Measurements from ENCODE around the gene PDE9A. TPM values are rescaled to one million over a fixed set of nuclear protein-coding genes. Genes with fewer than 3 reads are reported as not detected.

PDE9A gene
- total and polyA plus RNA-seq, 8 donors: 5.1 to 24.2 (median 21.9) TPM

GRCh38 chr21:42769820-42770716, 116.6 kb downstream of the PDE9A start:
- H3K36me3 ChIP-seq: peaks cover 0 to 17% of the 10 kb centered on the region in 2 donors
- TF ChIP-seq, protein P1, sequence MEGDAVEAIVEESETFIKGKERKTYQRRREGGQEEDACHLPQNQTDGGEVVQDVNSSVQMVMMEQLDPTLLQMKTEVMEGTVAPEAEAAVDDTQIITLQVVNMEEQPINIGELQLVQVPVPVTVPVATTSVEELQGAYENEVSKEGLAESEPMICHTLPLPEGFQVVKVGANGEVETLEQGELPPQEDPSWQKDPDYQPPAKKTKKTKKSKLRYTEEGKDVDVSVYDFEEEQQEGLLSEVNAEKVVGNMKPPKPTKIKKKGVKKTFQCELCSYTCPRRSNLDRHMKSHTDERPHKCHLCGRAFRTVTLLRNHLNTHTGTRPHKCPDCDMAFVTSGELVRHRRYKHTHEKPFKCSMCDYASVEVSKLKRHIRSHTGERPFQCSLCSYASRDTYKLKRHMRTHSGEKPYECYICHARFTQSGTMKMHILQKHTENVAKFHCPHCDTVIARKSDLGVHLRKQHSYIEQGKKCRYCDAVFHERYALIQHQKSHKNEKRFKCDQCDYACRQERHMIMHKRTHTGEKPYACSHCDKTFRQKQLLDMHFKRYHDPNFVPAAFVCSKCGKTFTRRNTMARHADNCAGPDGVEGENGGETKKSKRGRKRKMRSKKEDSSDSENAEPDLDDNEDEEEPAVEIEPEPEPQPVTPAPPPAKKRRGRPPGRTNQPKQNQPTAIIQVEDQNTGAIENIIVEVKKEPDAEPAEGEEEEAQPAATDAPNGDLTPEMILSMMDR (IDR thresholded peaks at IDR 0.05): no peak
- H3K4me3 ChIP-seq: no peak overlapping the region
- no peaks in the 10 kb centered on the region for H3K4me1 ChIP-seq
- H3K9me3 ChIP-seq: no peaks in the 10 kb centered on the region
- no peak for ATAC-seq
- no peaks in the 10 kb centered on the region for H3K27me3 ChIP-seq
- H3K27ac ChIP-seq: no peak overlapping the region
- intact Hi-C loops (cut with DNase I): no loop called here
- peak in 1 of 4 donors; percentile 57 for DNase-seq

DNA sequence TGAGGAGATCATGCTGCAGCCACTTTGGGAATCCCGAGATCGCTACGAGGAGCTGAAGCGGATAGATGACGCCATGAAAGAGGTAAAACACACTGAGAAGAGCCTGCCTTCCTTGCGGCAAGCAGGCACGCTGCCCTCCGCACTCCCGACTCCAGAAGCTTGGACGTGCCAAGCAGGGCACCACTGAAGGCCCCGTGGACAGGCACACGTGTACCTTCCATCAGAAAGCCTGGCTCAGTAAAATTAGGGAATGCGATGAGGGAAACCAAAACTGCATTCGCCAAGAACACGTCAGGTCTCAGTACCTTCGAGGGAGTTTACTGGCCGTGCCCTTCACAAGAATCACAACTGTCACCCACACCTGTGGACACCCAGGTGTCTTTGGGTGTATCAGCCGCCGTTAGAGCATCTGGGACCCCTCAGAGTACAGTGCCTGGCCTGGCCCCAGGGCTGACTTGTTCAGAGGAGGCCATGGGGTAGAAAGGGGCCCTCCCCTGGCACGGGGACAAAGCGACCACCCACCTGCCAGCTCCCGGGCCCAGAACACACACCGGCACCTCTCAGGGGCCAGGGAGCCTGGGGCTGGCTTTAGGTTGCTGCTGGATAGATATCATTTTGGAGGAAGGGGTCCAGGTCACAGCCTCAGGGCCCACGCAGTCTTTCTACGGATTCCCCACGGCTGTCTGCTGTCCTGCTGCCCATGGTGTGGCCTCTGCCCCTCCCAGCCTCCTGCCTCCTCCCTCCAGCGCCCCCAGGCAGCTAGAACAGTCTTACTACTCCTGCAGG, 117.5 kb downstream of the PDE9A start:
- TF ChIP-seq, protein P1 (IDR thresholded peaks at IDR 0.05): no peak
- DNase-seq (peak in 1 of 4 donors; percentile 53), ATAC-seq (no peak)
- Histone ChIP-seq H3K27ac (no peak overlapping the region), H3K27me3 (no peaks in the 10 kb centered on the region), H3K4me1 (no peaks in the 10 kb centered on the region), H3K36me3 (peaks cover 0 to 17% of the 10 kb centered on the region in 2 donors), H3K9me3 (no peaks in the 10 kb centered on the region), H3K4me3 (no peak overlapping the region)
- intact Hi-C loops (cut with DNase I): no loop called here

- Histone ChIP-seq H3K9me3 (no peaks in the 10 kb centered on the region), H3K4me3 (no peak overlapping the region), H3K36me3 (peaks cover 0 to 17% of the 10 kb centered on the region in 2 donors), H3K27ac (no peak overlapping the region), H3K27me3 (no peaks in the 10 kb centered on the region), H3K4me1 (no peaks in the 10 kb centered on the region)
- ATAC-seq (no peak), DNase-seq (no peak)
- TF ChIP-seq, protein P1 (IDR thresholded peaks at IDR 0.05): no peak
- intact Hi-C loops (cut with DNase I): no loop called here
These were observed 118.0 kb downstream of the PDE9A start for GRCh38 chr21:42771503-42771805.

- intact Hi-C loops (cut with DNase I): no loop called here
These were observed 121.7 kb downstream of the PDE9A start for GRCh38 chr21:42775123-42775522.

More at GRCh38 chr21:42775123-42775522, 121.7 kb downstream of the PDE9A start:
- Histone ChIP-seq H3K9me3 (no peaks in the 10 kb centered on the region), H3K36me3 (peaks cover 0 to 11% of the 10 kb centered on the region in 2 donors), H3K4me1 (no peaks in the 10 kb centered on the region), H3K27ac (no peak overlapping the region), H3K4me3 (no peak overlapping the region), H3K27me3 (peaks cover 0 to 26% of the 10 kb centered on the region in 2 donors)
- no peak for ATAC-seq
- TF ChIP-seq, protein P1 (IDR thresholded peaks at IDR 0.05): no peak
- DNase-seq: peak in 1 of 4 donors; percentile 36

Measured in left lung (tissue), 10 donors.